Ishikawa (cell line): ENCODE results near the gene ABLIM2.

Experiments used
- CEBPB ChIP-seq: IDR thresholded peaks from 2 replicates; pipeline ENCODE4 v1.6.1; 2012
- CREB1 ChIP-seq: IDR thresholded peaks from 2 replicates; pipeline ENCODE4 v1.6.1; 2012; ENCODE audit warnings: low read depth
- EGR1 ChIP-seq: IDR thresholded peaks from 2 replicates; pipeline ENCODE4 v1.6.1; 2012
- EP300 ChIP-seq: IDR thresholded peaks from 2 replicates; pipeline ENCODE4 v1.6.1; 2012; ENCODE audit warnings: borderline replicate concordance
- REST ChIP-seq: IDR thresholded peaks from 2 replicates; pipeline ENCODE4 v1.6.1; 2012; ENCODE audit warnings: low read depth, mild to moderate bottlenecking
- TEAD4 ChIP-seq: IDR thresholded peaks from 2 replicates; pipeline ENCODE4 v1.6.1; 2012
- TF ChIP-seq, protein P1 (sequence below): IDR thresholded peaks from 2 replicates; pipeline ENCODE4 v1.6.1; 2012

- TF ChIP-seq REST (no peak), EGR1 (no peak), CREB1 (no peak), TEAD4 (no peak), EP300 (no peak), CEBPB (no peak)
- TF ChIP-seq, protein P1, sequence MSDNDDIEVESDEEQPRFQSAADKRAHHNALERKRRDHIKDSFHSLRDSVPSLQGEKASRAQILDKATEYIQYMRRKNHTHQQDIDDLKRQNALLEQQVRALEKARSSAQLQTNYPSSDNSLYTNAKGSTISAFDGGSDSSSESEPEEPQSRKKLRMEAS, result no peak
Observed at GRCh38 chr4:8044244-8044643, 114.4 kb downstream of the ABLIM2 start.
